ENCODE data around the gene VTI1B. TPM values are rescaled to one million over a fixed set of nuclear protein-coding genes. Genes with fewer than 3 reads are reported as not detected.

Gene VTI1B
- total RNA-seq, 6 donors from 2014 or later, result 39.8 to 107 (median 57.5) TPM

DNA sequence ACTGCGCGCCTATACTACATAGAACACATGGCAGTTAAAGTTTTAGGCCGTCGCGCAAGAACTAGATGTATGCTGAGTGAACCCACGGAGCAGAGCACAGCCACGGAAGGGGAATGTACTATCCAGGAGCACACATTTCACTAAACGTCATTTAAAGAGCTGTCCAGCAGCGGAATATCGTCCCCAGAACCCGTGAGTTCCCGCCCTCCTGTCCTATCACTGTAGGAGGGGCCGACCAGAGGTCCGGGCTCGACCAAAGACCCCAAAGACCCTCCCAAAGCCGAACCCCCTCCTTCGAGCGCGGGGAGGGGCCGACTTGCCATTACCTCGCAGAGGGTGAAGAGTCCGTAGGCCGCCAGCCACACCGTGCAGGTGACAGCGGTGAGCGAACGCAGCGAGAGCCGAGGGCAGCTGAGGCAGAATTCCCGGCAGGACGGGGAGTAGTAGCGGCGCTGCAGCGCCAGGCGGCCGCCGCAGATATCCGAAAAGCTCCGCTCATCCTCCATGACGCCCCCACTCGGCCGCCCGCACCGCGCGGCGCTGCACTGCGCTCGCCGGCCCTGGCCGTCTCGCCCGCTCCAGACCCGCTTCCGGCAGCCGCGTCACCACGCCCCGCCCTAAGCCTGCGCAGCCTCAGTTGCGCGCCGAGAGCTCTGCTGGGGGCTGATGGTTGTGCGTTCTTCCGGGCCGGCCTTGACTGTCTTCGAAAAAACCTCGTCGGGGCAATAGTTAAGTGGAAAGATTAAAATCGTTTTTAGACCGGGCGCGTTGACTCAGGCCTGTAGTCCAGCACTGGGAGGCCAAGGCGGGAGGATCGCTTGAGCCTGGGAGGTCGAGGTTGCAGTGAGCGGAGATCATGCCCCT, 74.5 kb downstream of the VTI1B start, which contains the start of gene PIGH:
Gene PIGH (minus strand): TSS at position 571 of the 864 bp plus-strand sequence. CDS start 65 bp downstream, at position 506.
- peak; percentile 88 to 99 for DNase-seq
- H3K36me3 ChIP-seq, result no peaks in the 10 kb centered on the region
- TF ChIP-seq EP300 (IDR thresholded peaks at IDR 0.05), result no peak
- TF ChIP-seq, protein P1, sequence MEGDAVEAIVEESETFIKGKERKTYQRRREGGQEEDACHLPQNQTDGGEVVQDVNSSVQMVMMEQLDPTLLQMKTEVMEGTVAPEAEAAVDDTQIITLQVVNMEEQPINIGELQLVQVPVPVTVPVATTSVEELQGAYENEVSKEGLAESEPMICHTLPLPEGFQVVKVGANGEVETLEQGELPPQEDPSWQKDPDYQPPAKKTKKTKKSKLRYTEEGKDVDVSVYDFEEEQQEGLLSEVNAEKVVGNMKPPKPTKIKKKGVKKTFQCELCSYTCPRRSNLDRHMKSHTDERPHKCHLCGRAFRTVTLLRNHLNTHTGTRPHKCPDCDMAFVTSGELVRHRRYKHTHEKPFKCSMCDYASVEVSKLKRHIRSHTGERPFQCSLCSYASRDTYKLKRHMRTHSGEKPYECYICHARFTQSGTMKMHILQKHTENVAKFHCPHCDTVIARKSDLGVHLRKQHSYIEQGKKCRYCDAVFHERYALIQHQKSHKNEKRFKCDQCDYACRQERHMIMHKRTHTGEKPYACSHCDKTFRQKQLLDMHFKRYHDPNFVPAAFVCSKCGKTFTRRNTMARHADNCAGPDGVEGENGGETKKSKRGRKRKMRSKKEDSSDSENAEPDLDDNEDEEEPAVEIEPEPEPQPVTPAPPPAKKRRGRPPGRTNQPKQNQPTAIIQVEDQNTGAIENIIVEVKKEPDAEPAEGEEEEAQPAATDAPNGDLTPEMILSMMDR (IDR thresholded peaks at IDR 0.05), result peak; percentile 43 to 88 (median 73)
- peak; percentile 87 to 91 for TF ChIP-seq POLR2AphosphoS5 (IDR thresholded peaks at IDR 0.05)
- peak in 2 of 4 donors; percentile 83 to 90 for TF ChIP-seq POLR2A (IDR thresholded peaks at IDR 0.05)
- H3K27ac ChIP-seq, result peak within 1 kb of the TSS; percentile 78 to 84 (median 84)
- peak; percentile 97 to 100 for ATAC-seq (ENCODE audit: low FRiP score in 2 of 2)
- H3K4me3 ChIP-seq, result peak within 1 kb of the TSS; percentile 60 to 73 (median 66)
- H3K9me3 ChIP-seq, result no peaks in the 10 kb centered on the region
- no peaks in the 10 kb centered on the region for H3K27me3 ChIP-seq
- WGBS, 2 donors, result 9 to 15% methylated on average over 21 to 34 of the region's 77 CpGs
- H3K4me1 ChIP-seq, result peaks cover 5 to 14% (median 10%) of the 10 kb centered on the region in 4 donors

Small RNAs within 50 kb of the gene (small RNA-seq; reads per million reads assigned to genes)
- 0 reads per million in 4 donors for gene AL132640.3
- gene RF00019, result 0 reads per million in 4 donors
- gene RN7SL369P, result 0 reads per million in 4 donors
- 0 to 0.14 (median 0) reads per million in 4 donors for gene RNA5SP386

Other genes with a start within 250 kb of the VTI1B start
- gene TMEM229B, start 185.9 kb downstream of the VTI1B start, total RNA-seq, result 1 to 10 TPM; 2.1 to 8.5 (median 5.4) TPM
- 10 to 100 TPM in 2 of 6 donors, 1 to 10 TPM in 3, under 1 TPM in 1; 0.46 to 25.1 (median 4.4) TPM for gene PLEKHH1, start 141.3 kb downstream of the VTI1B start, total RNA-seq
- 10 to 100 TPM; 11.5 to 27.5 (median 23.1) TPM for gene PIGH, start 74.4 kb downstream of the VTI1B start, total RNA-seq
- gene ARG2, start 54.7 kb downstream of the VTI1B start, total RNA-seq, result 10 to 100 TPM in 1 of 6 donors, 1 to 10 TPM in 4, not detected in 1; 1.1 to 11.7 (median 8.6) TPM
- gene RDH11, start 21.1 kb upstream of the VTI1B start, total RNA-seq, result 10 to 100 TPM; 42.8 to 61.1 (median 49.4) TPM
- under 1 TPM in 3 of 6 donors, not detected in 3; 0.17 to 0.40 (median 0.39) TPM for gene RDH12, start 27.3 kb upstream of the VTI1B start, total RNA-seq
- gene ZFYVE26, start 142.0 kb upstream of the VTI1B start, total RNA-seq, result 100 to 1,000 TPM in 1 of 6 donors, 10 to 100 TPM in 5; 27.7 to 153 (median 44.5) TPM
- gene RAD51B, start 145.1 kb upstream of the VTI1B start, total RNA-seq, result 10 to 100 TPM; 10.6 to 63.9 (median 18.4) TPM